PC-9 (cell line): ENCODE measurements around the gene LYZ. TPM values are rescaled to one million over a fixed set of nuclear protein-coding genes. Genes with fewer than 3 reads are reported as not detected.
"Not testable (repeated sequence)": the region's sequence is repeated elsewhere in the genome, so short reads cannot be mapped to it uniquely, and the experiment has no call there.

Experiments
- BruUV-seq: library from RNA; stranded (reverse); fragments of 400-500 nt; replicated peaks from 2 replicates; lab custom pipeline; 2021; lab: Mats Ljungman, UMichigan
- CTCF ChIA-PET: fragments of 300-600 bp; sonication (Branson Sonifier 250); formaldehyde crosslinking; loops from one replicate; lab custom pipeline; 2022; ENCODE audit warnings: antibody characterized with exemption; lab: Charles Lee
- POLR2A ChIA-PET: fragments of 300-600 bp; sonication (Branson Sonifier 250); formaldehyde crosslinking; loops from one replicate; lab custom pipeline; 2022; ENCODE audit warnings: antibody characterized with exemption; ENCODE audit not compliant: unreplicated experiment; lab: Charles Lee
- DNase-seq, 2 experiments: peaks; one replicate each; pipeline versions ENCODE4 v3.0.0 to v3.0.0-alpha.2; 2015 to 2022; ENCODE audit warnings: mixed read lengths in 1 of 2
- H2AFZ ChIP-seq: fragments of 200-600 bp; sonication (generic); 2 replicates; pipeline ENCODE4 v1.8.1; 2017; ENCODE audit warnings: antibody characterized with exemption
- H3F3A ChIP-seq: fragments of 200-600 bp; sonication (generic); 2 replicates; pipeline ENCODE4 v1.8.1; 2017; ENCODE audit warnings: antibody characterized with exemption, mild to moderate bottlenecking, low read depth; ENCODE audit not compliant: insufficient read depth
- H3K27ac ChIP-seq: fragments of 200-600 bp; sonication (generic); 2 replicates; pipeline ENCODE4 v1.6.1; 2016; ENCODE audit warnings: mixed run types
- H3K27me3 ChIP-seq: fragments of 200-600 bp; sonication (generic); 2 replicates; pipeline ENCODE4 v1.6.1; 2016; ENCODE audit warnings: low read depth, mixed run types; ENCODE audit not compliant: insufficient read depth
- H3K36me3 ChIP-seq: fragments of 200-600 bp; sonication (generic); 2 replicates; pipeline ENCODE4 v1.6.1; 2016; ENCODE audit warnings: low read depth, mixed run types
- H3K4me1 ChIP-seq: fragments of 200-600 bp; sonication (generic); replicated peaks from 2 replicates; pipeline ENCODE4 v1.6.1; 2016; ENCODE audit warnings: mixed run types; ENCODE audit not compliant: insufficient read depth
- H3K4me2 ChIP-seq: fragments of 200-600 bp; sonication (generic); 2 replicates; pipeline ENCODE4 v1.6.1; 2017; ENCODE audit warnings: mixed run types
- H3K4me3 ChIP-seq: fragments of 200-600 bp; sonication (generic); 2 replicates; pipeline ENCODE4 v1.6.1; 2016; ENCODE audit warnings: mixed run types
- H3K79me2 ChIP-seq: fragments of 200-600 bp; sonication (generic); 2 replicates; pipeline ENCODE4 v1.6.1; 2017; ENCODE audit warnings: low read depth, mixed run types
- H3K9me2 ChIP-seq: fragments of 200-600 bp; sonication (generic); 2 replicates; pipeline ENCODE4 v1.8.1; 2017; ENCODE audit warnings: mild to moderate bottlenecking; ENCODE audit not compliant: insufficient read depth
- H3K9me3 ChIP-seq: fragments of 200-600 bp; sonication (generic); 2 replicates; pipeline ENCODE4 v1.8.1; 2016; ENCODE audit warnings: low read depth; ENCODE audit not compliant: insufficient read depth
- H4K20me1 ChIP-seq: fragments of 200-600 bp; sonication (generic); 2 replicates; pipeline ENCODE4 v1.8.1; 2017; ENCODE audit not compliant: insufficient read depth
- CTCF ChIP-seq: fragments of 200-600 bp; sonication (generic); conservative IDR thresholded peaks from 2 replicates; pipeline ENCODE4 v1.6.1; 2017; ENCODE audit warnings: mixed run types, antibody characterized with exemption, mild to moderate bottlenecking, moderate library complexity
- EZH2 ChIP-seq: fragments of 200-600 bp; sonication (generic); IDR thresholded peaks from 2 replicates; pipeline ENCODE4 v1.8.0; 2017; ENCODE audit warnings: antibody characterized with exemption, low read depth
- intact Hi-C: fragments of 100-400 bp; cut with micrococcal nuclease; formaldehyde crosslinking; loops from one replicate; pipeline ENCODE4 v1.10.0; 2022; ENCODE audit not compliant: unreplicated experiment
- total RNA-seq: library from RNA; stranded (reverse); gene quantifications from 2 replicates; pipeline ENCODE4 v1.2.3, GENCODE V29; 2021

LYZ gene
- total RNA-seq, 1 experiment from 2014 or later: not detected

- no peaks in the 10 kb centered on the region for H3K79me2 ChIP-seq
- H4K20me1 ChIP-seq: no peaks in the 10 kb centered on the region
- POLR2A ChIA-PET: no interaction called here
- no peaks in the 10 kb centered on the region for H3F3A ChIP-seq
- H3K9me3 ChIP-seq: no peaks in the 10 kb centered on the region
- H2AFZ ChIP-seq: no peak overlapping the region
- intact Hi-C loops: no loop called here
- H3K27ac ChIP-seq: no peak overlapping the region
- no peak for TF ChIP-seq EZH2
- DNase-seq: no peak
- CTCF ChIA-PET: no interaction called here
- no peaks in the 10 kb centered on the region for H3K27me3 ChIP-seq
- no peak overlapping the region for H3K4me3 ChIP-seq
- H3K4me2 ChIP-seq: no peak overlapping the region
- no peaks in the 10 kb centered on the region for H3K9me2 ChIP-seq
- no peaks in the 10 kb centered on the region for H3K4me1 ChIP-seq
- no TSS peak for BruUV-seq
- H3K36me3 ChIP-seq: no peaks in the 10 kb centered on the region
Observed at GRCh38 chr12:69309461-69309860, 38.7 kb upstream of the LYZ start.

GRCh38 chr12:69313209-69313608 lies 35.0 kb upstream of the LYZ start:
- Histone ChIP-seq H3K4me3 (no peak overlapping the region), H3K4me1 (no peaks in the 10 kb centered on the region), H3K79me2 (no peaks in the 10 kb centered on the region), H2AFZ (no peak overlapping the region), H3K27me3 (no peaks in the 10 kb centered on the region), H3K9me2 (no peaks in the 10 kb centered on the region), H3K9me3 (no peaks in the 10 kb centered on the region), H3K36me3 (no peaks in the 10 kb centered on the region), H3K4me2 (no peak overlapping the region), H4K20me1 (no peaks in the 10 kb centered on the region), H3F3A (no peaks in the 10 kb centered on the region), H3K27ac (no peak overlapping the region)
- intact Hi-C loops: no loop called here
- TF ChIP-seq CTCF: no peak
- TF ChIP-seq EZH2: no peak
- no peak for DNase-seq
- no TSS peak for BruUV-seq
- CTCF ChIA-PET: no interaction called here
- POLR2A ChIA-PET: no interaction called here

GRCh38 chr12:69316784-69317183 lies 31.4 kb upstream of the LYZ start:
- H3K79me2 ChIP-seq, DNase-seq, POLR2A ChIA-PET, H2AFZ ChIP-seq, H3K9me3 ChIP-seq, H4K20me1 ChIP-seq, H3K4me1 ChIP-seq, H3K36me3 ChIP-seq, H3F3A ChIP-seq, intact Hi-C loops, H3K27ac ChIP-seq, CTCF ChIA-PET, H3K4me3 ChIP-seq, H3K9me2 ChIP-seq, BruUV-seq, H3K4me2 ChIP-seq, H3K27me3 ChIP-seq: not testable (repeated sequence)

- H3K27ac ChIP-seq, DNase-seq, H3F3A ChIP-seq, H3K9me3 ChIP-seq, H3K27me3 ChIP-seq, POLR2A ChIA-PET, intact Hi-C loops, H3K36me3 ChIP-seq, H3K4me1 ChIP-seq, BruUV-seq, H3K9me2 ChIP-seq, H4K20me1 ChIP-seq, H3K4me3 ChIP-seq, H3K79me2 ChIP-seq, H3K4me2 ChIP-seq, CTCF ChIA-PET, H2AFZ ChIP-seq: not testable (repeated sequence)
Observed at GRCh38 chr12:69317233-69317632, 30.9 kb upstream of the LYZ start.
